ENCODE data around the gene GSTT2.
"Not testable (repeated sequence)": the region's sequence is repeated elsewhere in the genome, so short reads cannot be mapped to it uniquely, and the experiment has no call there.

Gene GSTT2

DNA sequence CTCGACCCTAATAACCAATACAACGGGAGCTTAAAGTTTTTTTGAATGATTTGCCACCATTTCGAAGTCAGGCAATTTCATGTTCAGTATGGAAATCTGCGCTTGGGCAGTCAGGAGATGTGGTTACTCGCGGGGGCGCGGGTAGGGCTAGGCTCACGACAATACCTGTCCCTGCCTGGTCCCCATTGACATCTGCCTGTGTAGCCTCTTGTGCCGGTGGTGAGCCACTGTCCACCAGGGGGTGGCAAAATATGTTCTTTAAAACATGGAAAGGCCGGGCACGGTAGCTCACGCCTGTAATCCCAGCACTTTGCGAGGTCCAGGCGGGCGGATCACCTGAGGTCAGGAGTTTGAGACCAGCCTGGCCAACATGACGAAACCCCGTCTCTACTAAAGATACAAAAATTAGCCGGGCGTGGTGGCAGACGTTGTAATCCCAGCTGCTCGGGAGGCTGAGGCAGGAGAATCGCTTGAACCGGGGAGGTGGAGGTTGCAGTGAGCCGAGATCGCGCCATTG is 5.0 kb upstream of the GSTT2 start:
- not testable (repeated sequence) for DNase-seq

- not testable (repeated sequence) for DNase-seq
Observed at GRCh38 chr22:23977304-23977703, 2.6 kb upstream of the GSTT2 start.

- not testable (repeated sequence) for DNase-seq
Observed at GRCh38 chr22:23980567-23980966, 633 bp downstream of the GSTT2 start.

DNA sequence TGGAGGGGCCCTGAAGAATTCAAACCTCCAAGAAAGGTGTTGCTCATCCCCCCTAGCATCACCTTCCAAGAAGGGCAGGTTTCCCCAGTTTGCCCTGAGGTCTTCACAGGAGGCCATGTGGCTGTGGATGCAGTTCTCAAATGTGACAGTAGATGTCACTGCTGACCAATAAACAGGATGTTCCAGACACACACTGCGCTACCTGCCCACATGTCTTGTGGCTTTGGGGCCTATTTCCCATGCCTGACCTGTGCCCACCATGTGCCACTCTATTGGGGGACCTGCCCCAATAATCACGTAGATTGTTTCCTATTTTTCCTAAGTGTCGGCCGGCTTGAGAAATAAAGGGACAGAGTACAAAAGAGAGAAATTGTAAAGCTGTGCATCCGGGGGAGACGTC is 4.5 kb downstream of the GSTT2 start:
- peak; percentile 45 for DNase-seq

GRCh38 chr22:23986089-23986488 is 6.2 kb downstream of the GSTT2 start:
- not testable (repeated sequence) for DNase-seq

GRCh38 chr22:23986538-23987178 is 6.7 kb downstream of the GSTT2 start:
- DNase-seq: not testable (repeated sequence)

GRCh38 chr22:23989583-23990244 is 9.8 kb downstream of the GSTT2 start:
- DNase-seq: not testable (repeated sequence)

GRCh38 chr22:23993080-23993479 is 13.1 kb downstream of the GSTT2 start:
- not testable (repeated sequence) for DNase-seq

DNA sequence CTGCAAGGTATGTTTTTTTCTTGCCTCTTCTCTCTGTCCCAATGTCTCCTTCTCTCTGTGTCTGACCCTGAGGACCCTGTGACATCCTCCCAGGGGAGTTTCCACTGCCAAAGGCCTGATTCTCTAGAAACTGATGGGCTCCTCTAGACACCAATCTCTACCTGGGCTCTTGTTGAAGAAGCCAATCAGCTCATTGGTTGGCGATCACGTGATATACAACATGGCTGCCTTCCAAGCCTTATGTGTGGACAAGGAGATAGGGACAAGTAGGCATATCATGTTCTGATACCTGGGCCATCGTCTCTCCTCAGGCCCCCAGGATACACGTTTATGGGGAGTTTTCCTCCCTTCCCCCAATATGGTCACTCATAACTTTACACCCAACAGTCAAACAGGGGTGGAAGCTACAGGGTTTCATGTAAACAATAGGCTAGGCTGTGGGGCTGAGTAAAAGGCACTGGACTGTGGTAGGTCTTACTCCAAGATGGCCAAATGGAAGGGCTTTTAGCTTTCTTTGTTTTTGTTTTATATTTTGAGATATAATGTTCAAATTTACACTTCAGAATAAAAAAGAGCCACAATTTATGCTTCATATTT is 13.7 kb downstream of the GSTT2 start:
- DNase-seq: not testable (repeated sequence)

GRCh38 chr22:23997092-23997491 is 17.2 kb downstream of the GSTT2 start:
- DNase-seq: no peak

DNA sequence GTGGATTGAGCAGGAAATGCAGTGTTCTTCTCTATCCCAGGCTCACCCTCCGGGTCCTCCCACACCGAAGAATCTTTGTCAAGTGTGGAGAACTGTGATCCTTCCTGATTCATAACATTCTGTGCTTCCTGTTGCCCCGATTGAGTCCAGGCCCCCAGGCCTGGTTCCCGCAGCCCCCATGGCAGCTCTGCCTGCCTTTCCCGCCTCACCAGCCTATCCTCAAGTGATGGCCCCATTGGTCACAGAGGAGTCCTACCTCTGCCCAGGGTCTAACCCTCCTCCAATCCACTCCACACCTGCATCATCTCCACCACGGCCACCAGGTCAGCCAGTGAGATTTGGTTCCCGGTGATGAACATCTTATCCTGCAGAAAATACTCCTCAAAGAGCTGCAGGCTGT is 19.8 kb downstream of the GSTT2 start:
- not testable (repeated sequence) for DNase-seq

DNA sequence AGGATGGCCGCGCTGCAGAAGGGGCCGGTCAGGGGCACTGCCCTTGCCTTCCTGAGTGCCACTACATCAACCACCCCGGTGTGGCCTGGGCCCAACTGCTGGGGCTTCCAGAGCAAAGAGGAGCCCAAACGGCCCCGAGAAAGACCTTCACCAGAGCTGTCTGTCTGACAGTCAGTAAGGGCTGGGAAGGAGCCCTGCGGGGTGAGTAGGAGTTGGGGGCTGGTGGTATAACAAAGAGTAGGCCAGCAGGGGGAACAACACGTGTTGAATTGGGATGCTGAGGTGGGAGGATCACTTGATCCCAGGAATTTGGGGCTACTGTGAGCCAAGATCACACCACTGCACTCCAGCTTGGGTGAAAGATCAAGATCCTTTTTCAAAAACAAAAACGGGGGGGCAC is 21.4 kb downstream of the GSTT2 start:
- DNase-seq: no peak

- DNase-seq: no peak
Observed at GRCh38 chr22:24002272-24002671, 22.3 kb downstream of the GSTT2 start.

DNA sequence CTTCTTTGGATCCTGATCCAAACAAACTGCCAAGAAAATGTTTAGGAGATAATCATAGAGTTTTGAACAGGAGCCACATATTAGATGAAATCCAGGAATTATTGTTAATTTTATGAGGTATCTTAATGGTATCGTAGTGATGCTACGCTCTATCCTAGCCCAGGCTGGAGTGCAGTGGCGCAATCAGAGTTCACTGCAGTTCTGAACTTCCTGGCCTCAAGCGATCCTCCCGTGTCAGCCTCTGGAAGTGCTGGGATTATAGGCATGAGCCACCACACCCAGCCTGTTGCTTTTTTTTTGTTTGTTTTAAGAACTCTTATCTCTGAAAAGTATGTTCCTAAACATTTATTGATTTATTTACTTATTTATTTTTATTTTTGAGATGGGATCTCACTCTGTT is 22.9 kb downstream of the GSTT2 start:
- no peak for DNase-seq

GRCh38 chr22:24003887-24004286 is 24.0 kb downstream of the GSTT2 start:
- no peak for DNase-seq

GRCh38 chr22:24005201-24005600 is 25.3 kb downstream of the GSTT2 start, which contains the start of gene GSTT4:
GSTT4 (minus strand) TSS chr22:24005453; CDS start chr22:24005356, 97 bp downstream.
- no peak for DNase-seq

GRCh38 chr22:24006207-24006913 is 26.4 kb downstream of the GSTT2 start:
- DNase-seq: no peak

GRCh38 chr22:24006914-24007214 is 26.9 kb downstream of the GSTT2 start:
- DNase-seq: no peak

DNA sequence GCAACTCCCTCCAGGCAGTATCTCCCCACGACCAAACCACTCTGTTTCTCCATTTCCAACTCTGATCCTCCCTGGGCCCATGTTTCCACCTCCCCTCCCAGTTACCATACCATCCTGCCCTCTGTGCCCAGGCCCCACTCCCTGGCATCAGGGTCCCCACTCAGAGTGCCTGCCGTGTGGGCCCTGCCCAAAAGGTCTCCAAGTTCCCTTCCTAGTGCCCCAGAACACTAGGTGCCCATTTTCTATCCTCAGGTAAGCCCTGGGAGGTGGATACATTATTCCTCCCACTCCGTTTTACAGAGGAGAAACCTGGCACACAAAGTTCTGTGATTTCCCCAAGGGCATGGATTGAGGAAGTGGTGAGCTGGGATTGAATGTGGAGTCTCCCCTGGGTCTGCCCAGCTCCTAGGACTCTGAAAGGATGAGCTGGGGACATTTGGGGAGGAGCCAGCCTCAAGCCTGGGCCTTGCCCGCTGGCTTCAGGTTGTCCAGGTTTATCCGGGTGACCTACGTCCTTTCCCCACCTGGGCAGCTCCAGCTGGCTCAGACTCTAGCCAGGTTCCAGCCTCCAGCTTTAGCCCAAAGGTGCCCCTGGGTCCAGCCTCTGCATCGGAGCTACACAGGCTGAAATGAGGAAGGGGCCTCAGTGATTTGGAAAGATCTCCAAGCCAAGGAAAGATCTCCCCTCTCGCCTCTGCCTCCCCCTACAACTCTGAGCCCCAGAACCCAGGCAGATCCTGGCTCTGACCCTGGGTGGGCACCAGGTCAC is 27.5 kb downstream of the GSTT2 start:
- DNase-seq: no peak

DNA sequence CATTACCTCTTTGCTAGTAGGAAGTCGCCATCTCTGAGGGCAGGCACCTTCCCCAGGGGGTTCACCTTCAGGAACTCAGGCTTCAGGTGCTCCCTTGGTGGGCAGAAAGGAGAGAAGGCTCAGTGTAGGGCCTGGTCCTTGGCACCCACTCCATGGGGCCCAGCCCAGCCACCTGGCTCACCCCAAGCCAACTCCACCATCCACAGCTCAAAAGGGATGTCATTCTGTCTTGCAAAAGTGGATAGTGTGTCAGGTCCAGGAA is 28.0 kb downstream of the GSTT2 start:
- no peak for DNase-seq

GRCh38 chr22:24008381-24009226 is 28.7 kb downstream of the GSTT2 start:
- no peak for DNase-seq

All from activated effector memory CD4-positive, alpha-beta T cell treated with Interleukin-2 at 50 U/mL for 16 hours (primary cell).